Measurements from ENCODE around the gene DNAH14.
A peak's percentile ranks its signal among the peaks of the same experiment; 100 is the strongest.
"Not testable (repeated sequence)": the region's sequence is repeated elsewhere in the genome, so short reads cannot be mapped to it uniquely, and the experiment has no call there.

The DNAH14 gene

GRCh38 chr1:225329996-225330395 is 400.5 kb downstream of the DNAH14 start:
- FAIRE-seq; DNase-seq (ENCODE audit: insufficient read length, low spot score): not testable (repeated sequence)

GRCh38 chr1:225332686-225333085 is 403.2 kb downstream of the DNAH14 start:
- FAIRE-seq, result no peak
- DNase-seq (ENCODE audit: insufficient read length, low spot score), result no peak

- FAIRE-seq, result peak; percentile 96
- DNase-seq (ENCODE audit: insufficient read length, low spot score), result not testable (repeated sequence)
Measured at GRCh38 chr1:225335098-225335778, 405.8 kb downstream of the DNAH14 start.

- no peak for DNase-seq (ENCODE audit: insufficient read length, low spot score)
- no peak for FAIRE-seq
Measured at GRCh38 chr1:225338545-225338944, 409.1 kb downstream of the DNAH14 start.

- FAIRE-seq, result no peak
- no peak for DNase-seq (ENCODE audit: insufficient read length, low spot score)
Measured at GRCh38 chr1:225341642-225342041, 412.2 kb downstream of the DNAH14 start.

- DNase-seq (ENCODE audit: insufficient read length, low spot score) (no peak), FAIRE-seq (peak; percentile 69)
Measured at GRCh38 chr1:225342695-225343094, 413.2 kb downstream of the DNAH14 start.

- no peak for FAIRE-seq
- DNase-seq (ENCODE audit: insufficient read length, low spot score), result no peak
Measured at GRCh38 chr1:225343618-225344017, 414.1 kb downstream of the DNAH14 start.

GRCh38 chr1:225347123-225347683 is 417.7 kb downstream of the DNAH14 start:
- FAIRE-seq, result no peak
- DNase-seq (ENCODE audit: insufficient read length, low spot score), result no peak

- DNase-seq (ENCODE audit: insufficient read length, low spot score) (no peak), FAIRE-seq (no peak)
Measured at GRCh38 chr1:225348400-225348799, 418.9 kb downstream of the DNAH14 start.

- DNase-seq (ENCODE audit: insufficient read length, low spot score), result no peak
Measured at GRCh38 chr1:225349826-225350225, 420.4 kb downstream of the DNAH14 start.

GRCh38 chr1:225350872-225351271 is 421.4 kb downstream of the DNAH14 start:
- FAIRE-seq (no peak), DNase-seq (ENCODE audit: insufficient read length, low spot score) (no peak)

More at GRCh38 chr1:225349826-225350225, 420.4 kb downstream of the DNAH14 start:
- no peak for FAIRE-seq

GRCh38 chr1:225354906-225355305 is 425.4 kb downstream of the DNAH14 start:
- FAIRE-seq, result no peak

GRCh38 chr1:225355863-225356262 is 426.4 kb downstream of the DNAH14 start:
- no peak for DNase-seq (ENCODE audit: insufficient read length, low spot score)
- FAIRE-seq, result peak; percentile 26

More at GRCh38 chr1:225354906-225355305, 425.4 kb downstream of the DNAH14 start:
- DNase-seq (ENCODE audit: insufficient read length, low spot score), result no peak

GRCh38 chr1:225360119-225360518 is 430.6 kb downstream of the DNAH14 start:
- DNase-seq (ENCODE audit: insufficient read length, low spot score) (no peak), FAIRE-seq (no peak)

- FAIRE-seq (no peak), DNase-seq (ENCODE audit: insufficient read length, low spot score) (no peak)
Measured at GRCh38 chr1:225361176-225361575, 431.7 kb downstream of the DNAH14 start.

GRCh38 chr1:225362805-225363204 is 433.3 kb downstream of the DNAH14 start:
- FAIRE-seq (no peak), DNase-seq (ENCODE audit: insufficient read length, low spot score) (no peak)

GRCh38 chr1:225364439-225364838 is 435.0 kb downstream of the DNAH14 start:
- FAIRE-seq (no peak), DNase-seq (ENCODE audit: insufficient read length, low spot score) (no peak)

- DNase-seq (ENCODE audit: insufficient read length, low spot score) (no peak), FAIRE-seq (no peak)
Measured at GRCh38 chr1:225366018-225366417, 436.5 kb downstream of the DNAH14 start.

- DNase-seq (ENCODE audit: insufficient read length, low spot score) (no peak), FAIRE-seq (no peak)
Measured at GRCh38 chr1:225366552-225366951, 437.1 kb downstream of the DNAH14 start.

GRCh38 chr1:225368036-225368552 is 438.6 kb downstream of the DNAH14 start:
- FAIRE-seq (no peak), DNase-seq (ENCODE audit: insufficient read length, low spot score) (no peak)

GRCh38 chr1:225371366-225372010 is 442.0 kb downstream of the DNAH14 start:
- DNase-seq (ENCODE audit: insufficient read length, low spot score), result no peak
- FAIRE-seq, result no peak

- no peak for DNase-seq (ENCODE audit: insufficient read length, low spot score)
- no peak for FAIRE-seq
Measured at GRCh38 chr1:225373155-225373554, 443.7 kb downstream of the DNAH14 start.

Measured in HTR-8/SVneo (cell line).